HuH-7.5 (cell line): Measurements from ENCODE around the gene TOE1.
"Not testable (repeated sequence)": the region's sequence is repeated elsewhere in the genome, so short reads cannot be mapped to it uniquely, and the experiment has no call there.

ENCODE experiments used
- DNase-seq: peaks from one replicate; pipeline ENCODE4 v3.0.0; 2011; ENCODE audit warnings: low spot score

The TOE1 gene

GRCh38 chr1:45355683-45356082 is 15.7 kb downstream of the TOE1 start:
- DNase-seq = no peak

GRCh38 chr1:45356186-45356585 is 16.2 kb downstream of the TOE1 start:
- DNase-seq = no peak

- no peak for DNase-seq
These were observed 20.0 kb downstream of the TOE1 start for GRCh38 chr1:45359882-45360513.

- not testable (repeated sequence) for DNase-seq
These were observed 21.0 kb downstream of the TOE1 start for GRCh38 chr1:45360981-45361380.

GRCh38 chr1:45364294-45364693 is 24.3 kb downstream of the TOE1 start:
- no peak for DNase-seq

- DNase-seq = no peak
These were observed 25.1 kb downstream of the TOE1 start for GRCh38 chr1:45365051-45365450.

GRCh38 chr1:45370575-45370974 is 30.6 kb downstream of the TOE1 start:
- DNase-seq = no peak

GRCh38 chr1:45373573-45373972 is 33.6 kb downstream of the TOE1 start:
- no peak for DNase-seq

GRCh38 chr1:45375104-45376090 is 35.4 kb downstream of the TOE1 start:
- DNase-seq = no peak

GRCh38 chr1:45378184-45378583 is 38.2 kb downstream of the TOE1 start:
- no peak for DNase-seq

GRCh38 chr1:45379524-45379923 is 39.6 kb downstream of the TOE1 start:
- no peak for DNase-seq

- no peak for DNase-seq
These were observed 40.2 kb downstream of the TOE1 start for GRCh38 chr1:45380125-45380524.

- DNase-seq = no peak
These were observed 40.8 kb downstream of the TOE1 start for GRCh38 chr1:45380730-45381129.

GRCh38 chr1:45381243-45381642 is 41.3 kb downstream of the TOE1 start:
- DNase-seq = no peak

GRCh38 chr1:45383191-45383590 is 43.2 kb downstream of the TOE1 start:
- DNase-seq = no peak

- DNase-seq = not testable (repeated sequence)
These were observed 44.2 kb downstream of the TOE1 start for GRCh38 chr1:45384213-45384612.

- no peak for DNase-seq
These were observed 45.3 kb downstream of the TOE1 start for GRCh38 chr1:45385302-45385701.

GRCh38 chr1:45386219-45386618 is 46.2 kb downstream of the TOE1 start:
- DNase-seq = no peak
